ENCODE data around the gene PHOX2A. TPM values are rescaled to one million over a fixed set of nuclear protein-coding genes. Genes with fewer than 3 reads are reported as not detected.

PHOX2A gene
- total and polyA plus RNA-seq, 12 donors = not detected

GRCh38 chr11:72229925-72230763, 13.8 kb downstream of the PHOX2A start:
- Histone ChIP-seq H3K27ac (no peak overlapping the region), H3K4me3 (no peak overlapping the region)
- TF ChIP-seq CTCF (IDR thresholded peaks at IDR 0.05) = no peak

GRCh38 chr11:72229336-72229924, 14.5 kb downstream of the PHOX2A start:
- WGBS, 2 donors = 95 to 97% methylated on average over 8 of the region's 8 CpGs
- TF ChIP-seq CTCF (IDR thresholded peaks at IDR 0.05) = no peak
- DNase-seq = no peak
- Histone ChIP-seq H3K27ac (no peak overlapping the region), H3K9me3 (no peaks in the 10 kb centered on the region), H3K4me3 (no peak overlapping the region), H3K36me3 (peaks cover 0 to 79% (median 50%) of the 10 kb centered on the region in 9 donors), H3K4me1 (peaks cover 5 to 48% (median 26%) of the 10 kb centered on the region in 9 donors), H3K27me3 (no peaks in the 10 kb centered on the region)
- intact Hi-C loops (cut with DNase I) = loop anchor here in 4 of 10 donors (5.0 to 10.0 kb wide), 3 partner anchors 117 to 215 kb away; partner anchors contain the start of gene ANAPC15 (in 1 of the 4)
- ATAC-seq = no peak

More at GRCh38 chr11:72229925-72230763, 13.8 kb downstream of the PHOX2A start:
- 91 to 94% methylated on average over 21 of the region's 21 CpGs for WGBS, 2 donors
- Histone ChIP-seq H3K9me3 (no peaks in the 10 kb centered on the region), H3K27me3 (no peaks in the 10 kb centered on the region), H3K36me3 (peaks cover 0 to 86% (median 55%) of the 10 kb centered on the region in 9 donors), H3K4me1 (peaks cover 5 to 49% (median 24%) of the 10 kb centered on the region in 9 donors)
- DNase-seq = no peak
- no peak for ATAC-seq
- intact Hi-C loops (cut with DNase I) = loop anchor here in 4 of 10 donors (5.0 to 10.0 kb wide), 3 partner anchors 118 to 215 kb away; partner anchors contain the start of gene ANAPC15 (in 1 of the 4)

- peaks cover 0 to 73% (median 47%) of the 10 kb centered on the region in 9 donors for H3K36me3 ChIP-seq
- H3K4me1 ChIP-seq = peaks cover 5 to 48% (median 26%) of the 10 kb centered on the region in 9 donors
- intact Hi-C loops (cut with DNase I) = loop anchor here in 4 of 10 donors (5.0 to 10.0 kb wide), 3 partner anchors 117 to 214 kb away; partner anchors contain the start of gene ANAPC15 (in 1 of the 4)
- no peak for TF ChIP-seq CTCF (IDR thresholded peaks at IDR 0.05)
- H3K9me3 ChIP-seq = no peaks in the 10 kb centered on the region
- WGBS, 2 donors = 93% methylated on average over 7 of the region's 7 CpGs
- ATAC-seq = no peak
- no peak for DNase-seq
- no peak overlapping the region for H3K27ac ChIP-seq
- H3K27me3 ChIP-seq = no peaks in the 10 kb centered on the region
- no peak overlapping the region for H3K4me3 ChIP-seq
Observed at GRCh38 chr11:72228844-72229231, 15.1 kb downstream of the PHOX2A start.

- DNase-seq = peak in 1 of 2 donors; percentile 5
- peak in 3 of 9 donors; percentile 11 to 30 (median 18) for TF ChIP-seq CTCF (IDR thresholded peaks at IDR 0.05)
- Histone ChIP-seq H3K27ac (no peak overlapping the region), H3K9me3 (no peaks in the 10 kb centered on the region), H3K4me3 (no peak overlapping the region), H3K36me3 (peaks cover 0 to 68% (median 44%) of the 10 kb centered on the region in 9 donors), H3K4me1 (peaks cover 5 to 48% (median 26%) of the 10 kb centered on the region in 9 donors), H3K27me3 (no peaks in the 10 kb centered on the region)
- ATAC-seq = no peak
- WGBS, 2 donors = 79 to 82% methylated on average over 16 of the region's 16 CpGs
- intact Hi-C loops (cut with DNase I) = loop anchor here in 4 of 10 donors (5.0 to 10.0 kb wide), 3 partner anchors 116 to 214 kb away; partner anchors contain the start of gene ANAPC15 (in 1 of the 4)
Observed at GRCh38 chr11:72228229-72228843, 15.6 kb downstream of the PHOX2A start.
